SK-N-SH (cell line): ENCODE measurements around the gene EPO. TPM values are rescaled to one million over a fixed set of nuclear protein-coding genes. Genes with fewer than 3 reads are reported as not detected.

ENCODE experiments used
- CTCF ChIA-PET: fragments of 300-600, 350-600 bp; formaldehyde crosslinking; extraction: SDS; loops from one replicate; lab custom pipeline; 2021; lab: Yijun Ruan, JAX
- POLR2A ChIA-PET: fragments of 350-600 bp; sonication (Branson Sonifier 250); formaldehyde crosslinking; extraction: SDS; loops from one replicate; lab custom pipeline; 2020; ENCODE audit warnings: antibody characterized with exemption, inconsistent platforms; lab: Yijun Ruan, JAX
- DNase-seq: peaks from one replicate; pipeline ENCODE4 v3.0.0; 2012
- H2AFZ ChIP-seq: fragments of 200-600 bp; sonication (generic); 2 replicates; pipeline ENCODE4 v1.8.1; 2016; ENCODE audit warnings: antibody characterized with exemption, mild to moderate bottlenecking, low read depth
- H3F3A ChIP-seq: fragments of 200-600 bp; sonication (generic); replicated peaks from 2 replicates; pipeline ENCODE3; 2016; ENCODE audit warnings: antibody characterized with exemption, mild to moderate bottlenecking; ENCODE audit not compliant: insufficient read depth
- H3K27ac ChIP-seq, 2 experiments: fragments of 200-500 bp in 1 of 2; fragments of 200-600 bp in 1 of 2; sonication (Bioruptor generic) in 1 of 2; sonication (generic), shearing (Covaris generic) in 1 of 2; 2 replicates each; pipeline versions ENCODE4 v1.5.1 to v1.6.1; 2014 to 2016; ENCODE audit warnings: low read depth in 2 of 2, inconsistent platforms in 1 of 2, low read length in 1 of 2, mild to moderate bottlenecking in 1 of 2, mixed read lengths in 1 of 2
- H3K27me3 ChIP-seq: fragments of 200-600 bp; sonication (generic), shearing (Covaris generic); 2 replicates; pipeline ENCODE4 v1.6.1; 2016; ENCODE audit warnings: mixed run types; ENCODE audit not compliant: insufficient read depth
- H3K36me3 ChIP-seq, 2 experiments: fragments of 200-500 bp in 1 of 2; fragments of 200-600 bp in 1 of 2; sonication (Bioruptor generic) in 1 of 2; sonication (generic) in 1 of 2; replicated peaks in 1 of 2; 2 replicates each; pipeline versions ENCODE3 to v1.5.1; 2014 to 2016; ENCODE audit warnings: low read length in 1 of 2, mild to moderate bottlenecking in 1 of 2; ENCODE audit not compliant: insufficient read depth in 2 of 2, control insufficient read depth in 1 of 2
- H3K4me1 ChIP-seq, 2 experiments: fragments of 200-500 bp in 1 of 2; fragments of 200-600 bp in 1 of 2; sonication (Bioruptor generic) in 1 of 2; sonication (generic), shearing (Covaris generic) in 1 of 2; 2 replicates each; pipeline versions ENCODE4 v1.5.1 to v1.6.1; 2014 to 2016; ENCODE audit warnings: low read depth in 1 of 2, low read length in 1 of 2, mixed run types in 1 of 2; ENCODE audit not compliant: insufficient read depth in 2 of 2, control insufficient read depth in 1 of 2
- H3K4me2 ChIP-seq: fragments of 200-600 bp; sonication (generic), shearing (Covaris generic); 2 replicates; pipeline ENCODE4 v1.6.1; 2017; ENCODE audit warnings: mixed run types
- H3K4me3 ChIP-seq, 2 experiments: fragments of 200-500 bp in 1 of 2; fragments of 200-600 bp in 1 of 2; sonication (Bioruptor generic) in 1 of 2; sonication (generic), shearing (Covaris generic) in 1 of 2; 2 replicates each; pipeline versions ENCODE4 v1.5.1 to v1.8.1; 2014 to 2016; ENCODE audit warnings: low read depth in 2 of 2, inconsistent platforms in 1 of 2, low read length in 1 of 2, mild to moderate bottlenecking in 1 of 2, mixed read lengths in 1 of 2, moderate library complexity in 1 of 2
- H3K79me2 ChIP-seq: fragments of 200-600 bp; sonication (generic); 2 replicates; pipeline ENCODE4 v1.8.1; 2017; ENCODE audit warnings: mild to moderate bottlenecking; ENCODE audit not compliant: insufficient read depth
- H3K9ac ChIP-seq: fragments of 200-600 bp; sonication (generic); 2 replicates; pipeline ENCODE4 v1.6.1; 2017; ENCODE audit warnings: mixed run types
- H3K9me2 ChIP-seq: fragments of 200-600 bp; sonication (generic); 2 replicates; pipeline ENCODE4 v1.6.1; 2017; ENCODE audit warnings: mixed run types
- H3K9me3 ChIP-seq: fragments of 200-600 bp; sonication (generic); 2 replicates; pipeline ENCODE4 v1.6.1; 2017; ENCODE audit warnings: mixed run types, mild to moderate bottlenecking, moderate library complexity
- H4K20me1 ChIP-seq: fragments of 200-600 bp; sonication (generic); 2 replicates; pipeline ENCODE4 v1.6.1; 2017; ENCODE audit warnings: mild to moderate bottlenecking, mixed run types; ENCODE audit not compliant: insufficient read depth
- FOSL2 ChIP-seq: IDR thresholded peaks from 2 replicates; pipeline ENCODE4 v1.4.0; 2012; ENCODE audit warnings: low read depth, mild to moderate bottlenecking, moderate library complexity, borderline replicate concordance
- FOXJ3 ChIP-seq: sonication (generic); formaldehyde crosslinking; IDR thresholded peaks from 2 replicates; pipeline ENCODE4 v1.5.1; 2020; ENCODE audit warnings: mild to moderate bottlenecking, missing genetic modification reagents
- GATA2 ChIP-seq: sonication (generic); formaldehyde crosslinking; IDR thresholded peaks from 2 replicates; pipeline ENCODE4 v1.5.0; 2020; ENCODE audit warnings: mild to moderate bottlenecking, missing genetic modification reagents
- MAX ChIP-seq: IDR thresholded peaks from 2 replicates; pipeline ENCODE4 v1.4.0; 2012; ENCODE audit warnings: low read depth
- MXI1 ChIP-seq: IDR thresholded peaks from 2 replicates; pipeline ENCODE4 v1.6.1; 2012; ENCODE audit warnings: mild to moderate bottlenecking, low read depth, low read length, improper control_type of control experiment
- NFIC ChIP-seq: IDR thresholded peaks from 2 replicates; pipeline ENCODE4 v1.4.0; 2012; ENCODE audit warnings: borderline replicate concordance
- NRF1 ChIP-seq: IDR thresholded peaks from 2 replicates; pipeline ENCODE4 v1.6.1; 2012; ENCODE audit warnings: low read depth, mild to moderate bottlenecking, low read length
- PBX3 ChIP-seq: IDR thresholded peaks from 2 replicates; pipeline ENCODE4; 2012
- POLR2AphosphoS5 ChIP-seq: IDR thresholded peaks from 2 replicates; pipeline ENCODE4 v1.6.1; 2012; ENCODE audit warnings: low read depth, low read length
- RAD21 ChIP-seq: IDR thresholded peaks from 2 replicates; pipeline ENCODE4 v1.6.1; 2012; ENCODE audit warnings: mild to moderate bottlenecking, low read length
- RCOR1 ChIP-seq: fragments of 150-350 bp; IDR thresholded peaks from 2 replicates; pipeline ENCODE4 v1.6.1; 2017; ENCODE audit warnings: antibody characterized with exemption, low read length
- REST ChIP-seq: IDR thresholded peaks from 2 replicates; pipeline ENCODE4 v1.6.1; 2012; ENCODE audit warnings: mild to moderate bottlenecking, low read depth, low read length, moderate library complexity
- RFX5 ChIP-seq: IDR thresholded peaks from 2 replicates; pipeline ENCODE4 v1.6.1; 2012; ENCODE audit warnings: mild to moderate bottlenecking, improper control_type of control experiment, low read length
- RXRA ChIP-seq: IDR thresholded peaks from 2 replicates; pipeline ENCODE4 v1.4.0; 2012; ENCODE audit warnings: low read depth, mild to moderate bottlenecking, borderline replicate concordance
- SIN3A ChIP-seq: IDR thresholded peaks from 2 replicates; pipeline ENCODE4 v1.6.1; 2012; ENCODE audit warnings: low read depth, mild to moderate bottlenecking, low read length, moderate library complexity, borderline replicate concordance
- TCF12 ChIP-seq: IDR thresholded peaks from 2 replicates; pipeline ENCODE4 v1.4.0; 2012
- USF1 ChIP-seq: IDR thresholded peaks from 2 replicates; pipeline ENCODE4 v1.4.0; 2012; ENCODE audit warnings: low read depth, borderline replicate concordance
- ZBTB33 ChIP-seq: IDR thresholded peaks from 2 replicates; pipeline ENCODE4 v1.4.0; 2012; ENCODE audit warnings: low read depth, borderline replicate concordance
- WGBS: methylation state at CpG from one replicate; pipeline ENCODE4 v1.1.6; 2017; ENCODE audit warnings: low lambda C conversion rate; 5-methylcytosine and 5-hydroxymethylcytosine counted together
- polyA plus RNA-seq, 3 experiments: library from polyadenylated mRNA; depleted of rRNA; stranded (reverse); fragments of >200 nt; gene quantifications; 2 replicates each; pipeline ENCODE4 v1.2.3, GENCODE V29; 2012

Gene EPO
- polyA plus RNA-seq, 1 of the 3 experiments (the other 2 are of a cell fraction): not detected

GRCh38 chr7:100684534-100685042, 35.7 kb upstream of the EPO start:
- CTCF ChIA-PET: interaction anchor here (0.7 to 10.5 kb wide), 8 partner anchors 8 to 202 kb away, joined by 3 to 227 read pairs (median 5); partner anchors contain the start of genes GIGYF1, MOSPD3 and POP7
- peaks cover 19% of the 10 kb centered on the region for H3K79me2 ChIP-seq
- no peaks in the 10 kb centered on the region for H3K9me2 ChIP-seq
- no peak overlapping the region for H3K9ac ChIP-seq
- TF ChIP-seq NFIC (no peak), POLR2AphosphoS5 (no peak), GATA2 (CRISPR knock-in tag) (no peak), ZBTB33 (no peak), PBX3 (no peak), FOXJ3 (CRISPR knock-in tag) (no peak), NRF1 (no peak), RCOR1 (no peak), RXRA (no peak), TCF12 (no peak), RAD21 (no peak), USF1 (no peak), RFX5 (no peak)
- TF ChIP-seq, all 33 proteins: peak for 0
- Histone ChIP-seq H3K27me3 (no peaks in the 10 kb centered on the region), H3K36me3 (peaks cover 25 to 97% of the 10 kb centered on the region in 2 experiments), H3K4me3 (no peak overlapping the region), H3F3A (peaks cover 30% of the 10 kb centered on the region), H3K4me1 (peaks cover 0 to 5% of the 10 kb centered on the region in 2 experiments; a peak in 1 of 4 replicates), H3K4me2 (no peak overlapping the region), H4K20me1 (peaks cover 34% of the 10 kb centered on the region), H2AFZ (no peak overlapping the region), H3K27ac (no peak overlapping the region; a peak in 1 of 4 replicates), H3K9me3 (no peaks in the 10 kb centered on the region)
- POLR2A ChIA-PET: no interaction called here
- no peak for DNase-seq
- 95% methylated on average over 16 of the region's 16 CpGs for WGBS

- ChIA-PET POLR2A (no interaction called here), CTCF (interaction anchor here (0.7 to 3.5 kb wide), 7 partner anchors 8 to 203 kb away, joined by 3 to 23 read pairs (median 4); partner anchors contain the start of genes GIGYF1, MOSPD3 and POP7)
- Histone ChIP-seq H3K4me3 (no peak overlapping the region), H3K79me2 (peaks cover 20% of the 10 kb centered on the region), H3K9me2 (no peaks in the 10 kb centered on the region), H3K9me3 (no peaks in the 10 kb centered on the region), H3K4me1 (no peaks in the 10 kb centered on the region; a peak in 1 of 4 replicates), H4K20me1 (peaks cover 34% of the 10 kb centered on the region), H3K4me2 (no peak overlapping the region), H2AFZ (no peak overlapping the region), H3K36me3 (peaks cover 21 to 91% of the 10 kb centered on the region in 2 experiments), H3K27me3 (no peaks in the 10 kb centered on the region), H3K27ac (no peak overlapping the region), H3F3A (peaks cover 26% of the 10 kb centered on the region), H3K9ac (no peak overlapping the region)
- WGBS: 85% methylated on average over 13 of the region's 18 CpGs
- DNase-seq: peak; percentile 40
- TF ChIP-seq FOSL2 (no peak), TCF12 (no peak), MXI1 (no peak), SIN3A (no peak), GATA2 (CRISPR knock-in tag) (no peak), PBX3 (no peak), RAD21 (no peak), REST (no peak), MAX (no peak)
Observed at GRCh38 chr7:100685049-100685605, 35.1 kb upstream of the EPO start.
